Measurements from ENCODE around the gene MOGAT2.
"Not testable (repeated sequence)": the region's sequence is repeated elsewhere in the genome, so short reads cannot be mapped to it uniquely, and the experiment has no call there.

Gene MOGAT2

DNA sequence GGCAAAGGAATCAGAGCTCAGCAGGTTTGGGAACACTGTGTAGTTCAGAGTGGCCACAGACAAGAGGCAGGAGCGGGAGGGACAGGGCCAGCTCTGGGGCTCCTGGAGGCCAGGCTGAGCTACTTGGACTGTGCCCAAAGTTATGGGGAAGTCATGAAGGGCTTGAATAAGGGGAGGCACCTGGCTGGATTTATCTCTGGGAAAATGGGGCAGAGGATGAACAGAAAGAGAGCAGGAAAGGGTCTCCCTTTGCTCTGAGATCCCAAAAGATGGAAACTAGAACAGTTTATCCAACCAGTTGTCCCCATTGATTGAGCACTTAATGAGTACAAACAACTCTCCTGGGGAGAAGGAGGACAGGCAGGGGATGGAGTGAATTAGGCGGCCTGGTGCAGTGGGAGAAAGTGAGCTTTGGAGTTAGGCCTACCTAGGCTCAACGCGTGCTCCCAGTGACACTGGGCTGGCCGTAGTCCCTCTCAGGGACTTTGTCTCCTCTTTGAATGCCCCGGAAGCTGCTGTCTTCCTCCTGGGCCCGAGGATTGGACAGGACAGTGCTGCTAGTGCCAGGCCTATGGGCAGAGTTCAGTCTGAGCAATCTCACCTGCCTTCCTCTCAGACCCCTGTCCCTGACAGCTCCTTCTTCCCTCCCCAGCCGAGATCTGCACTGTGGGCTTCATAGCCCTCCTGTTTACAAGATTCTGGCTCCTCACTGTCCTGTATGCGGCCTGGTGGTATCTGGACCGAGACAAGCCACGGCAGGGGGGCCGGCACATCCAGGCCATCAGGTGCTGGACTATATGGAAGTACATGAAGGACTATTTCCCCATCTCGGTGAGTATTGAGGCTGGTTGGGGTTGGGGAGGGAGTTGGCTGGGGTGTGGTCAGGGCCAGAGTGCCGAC lies 2.0 kb downstream of the MOGAT2 start:
- no peak for DNase-seq

DNA sequence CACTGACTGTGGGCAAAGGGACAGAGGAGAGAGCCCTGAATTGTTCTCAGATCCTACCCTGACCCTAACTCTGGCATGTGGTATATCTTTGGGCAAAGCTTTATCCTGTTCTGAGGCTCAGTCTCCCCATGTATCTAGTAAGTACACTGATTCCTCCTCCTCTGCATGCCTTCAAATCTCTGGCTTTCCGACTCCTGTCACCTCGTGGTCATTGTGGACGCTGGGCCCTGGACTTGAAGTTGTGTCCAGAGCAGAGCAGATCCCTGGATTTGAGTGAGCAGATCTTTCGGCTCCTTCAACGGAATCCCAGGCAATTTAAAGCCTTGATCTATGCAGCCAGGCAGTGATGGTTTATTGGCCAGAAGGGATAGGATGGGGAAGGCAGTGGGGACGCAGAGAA lies 3.0 kb downstream of the MOGAT2 start:
- DNase-seq = no peak

DNA sequence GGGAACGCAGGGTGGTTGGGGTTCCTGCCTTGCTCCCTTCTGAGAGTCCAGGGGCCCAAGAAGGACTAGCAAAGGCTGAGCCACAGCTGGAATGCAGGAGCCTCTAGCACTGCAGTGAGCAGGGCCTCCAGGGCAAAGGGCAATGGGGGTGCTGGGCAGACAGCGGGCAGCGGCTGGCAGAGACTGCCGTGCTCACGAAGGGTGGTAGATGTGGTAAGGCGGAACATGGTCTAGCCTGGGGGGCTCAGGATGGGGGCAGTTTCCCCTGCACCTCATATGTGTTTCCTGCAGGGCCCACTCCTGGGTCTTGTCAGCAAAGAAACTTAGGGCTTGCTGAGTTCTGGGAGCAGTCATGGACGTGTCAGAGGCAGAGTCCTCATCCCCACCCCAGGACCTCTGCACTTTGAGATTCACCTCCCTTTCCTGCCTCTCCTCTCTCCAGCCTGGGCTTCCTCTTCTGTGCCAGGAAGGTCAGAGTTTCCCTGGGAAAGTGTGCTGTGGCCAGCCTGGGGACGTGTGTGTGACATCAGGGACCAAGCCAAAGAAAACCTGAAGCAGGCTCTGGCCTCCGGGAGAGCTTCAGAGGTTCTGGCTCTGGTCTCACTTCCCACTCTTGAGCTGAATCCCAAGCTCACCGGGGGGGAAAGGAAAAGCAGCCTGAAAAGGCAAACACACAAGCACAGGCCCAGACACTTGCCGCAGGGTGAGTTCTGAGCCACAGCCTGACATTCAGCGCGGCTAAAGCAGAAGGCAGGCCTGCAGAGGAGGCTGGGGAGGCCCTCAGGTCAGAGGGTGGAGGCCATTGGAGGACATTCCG lies 4.4 kb downstream of the MOGAT2 start:
- no peak for DNase-seq

DNA sequence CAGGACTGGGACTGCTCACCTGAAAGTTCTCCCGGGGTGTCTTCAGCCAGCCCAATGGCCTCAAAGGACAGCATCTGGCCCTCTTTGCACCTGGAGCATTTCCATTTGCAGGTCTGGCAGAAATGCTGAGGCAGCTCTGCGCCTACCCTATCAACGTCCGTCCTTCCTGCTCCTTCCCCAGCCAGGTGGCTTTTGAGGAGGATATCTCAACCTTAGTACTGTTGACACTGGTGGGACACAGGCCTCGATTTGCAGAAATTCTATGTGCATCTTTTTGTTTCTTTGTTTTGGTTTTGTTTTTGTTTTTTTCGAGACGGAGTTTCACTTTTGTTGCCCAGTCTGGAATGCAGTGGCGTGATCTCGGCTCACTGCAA lies 5.0 kb downstream of the MOGAT2 start:
- DNase-seq = no peak

DNA sequence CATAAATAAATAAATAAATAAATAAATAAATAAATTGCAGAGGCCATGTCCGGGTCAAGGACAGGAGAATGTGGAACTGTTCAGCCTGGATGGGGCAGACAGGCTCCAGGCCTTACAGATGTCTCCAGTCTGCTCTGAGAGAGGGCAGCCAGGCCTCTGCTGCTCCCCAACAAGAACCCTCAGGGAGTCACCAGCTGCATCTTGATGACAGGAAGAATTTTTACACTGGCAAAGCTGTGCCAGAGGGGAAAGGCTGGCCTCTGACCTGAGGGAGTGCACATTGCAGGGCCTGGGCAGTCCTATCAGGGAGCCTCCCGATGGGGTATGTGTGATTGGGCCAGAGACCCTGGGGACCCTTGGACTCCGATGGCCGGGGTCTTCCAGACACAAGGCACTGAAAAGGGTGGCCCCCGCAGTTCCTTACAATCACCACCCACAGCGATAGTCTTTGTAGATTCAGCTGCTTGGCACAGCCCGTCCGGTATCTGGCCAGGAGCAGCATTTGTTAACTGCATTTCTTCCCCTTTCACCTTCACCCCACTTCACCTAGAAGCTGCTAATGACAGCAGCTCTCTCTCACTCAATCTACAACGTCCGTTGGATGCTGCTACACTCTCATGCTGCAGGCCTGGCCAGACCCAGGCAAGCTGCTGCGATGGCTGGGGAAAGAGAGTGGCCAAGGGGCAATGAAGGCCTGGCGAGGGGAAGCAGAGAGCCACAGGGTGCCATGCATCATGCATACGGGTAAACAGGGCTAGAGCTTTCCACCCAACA lies 8.1 kb downstream of the MOGAT2 start:
- DNase-seq = no peak

DNA sequence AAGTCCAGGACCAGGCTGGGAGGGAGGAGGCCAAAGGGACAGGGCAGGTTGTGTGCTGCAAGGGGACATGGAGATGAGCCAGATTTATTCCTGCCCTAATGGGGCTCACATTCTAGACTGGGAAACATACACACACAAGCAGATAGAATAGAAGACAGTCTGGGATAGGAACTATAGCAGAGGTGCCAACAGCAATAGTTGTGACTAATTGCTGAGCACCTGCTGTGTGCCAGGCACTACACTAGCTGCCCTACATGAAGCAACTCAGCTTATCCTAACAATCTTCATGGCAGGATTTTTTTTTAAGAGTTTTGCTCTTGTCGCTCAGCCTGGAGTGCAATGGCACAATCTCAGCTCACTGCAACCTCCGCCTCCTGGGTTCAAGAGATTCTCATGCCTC lies 11.4 kb downstream of the MOGAT2 start:
- DNase-seq = no peak

DNA sequence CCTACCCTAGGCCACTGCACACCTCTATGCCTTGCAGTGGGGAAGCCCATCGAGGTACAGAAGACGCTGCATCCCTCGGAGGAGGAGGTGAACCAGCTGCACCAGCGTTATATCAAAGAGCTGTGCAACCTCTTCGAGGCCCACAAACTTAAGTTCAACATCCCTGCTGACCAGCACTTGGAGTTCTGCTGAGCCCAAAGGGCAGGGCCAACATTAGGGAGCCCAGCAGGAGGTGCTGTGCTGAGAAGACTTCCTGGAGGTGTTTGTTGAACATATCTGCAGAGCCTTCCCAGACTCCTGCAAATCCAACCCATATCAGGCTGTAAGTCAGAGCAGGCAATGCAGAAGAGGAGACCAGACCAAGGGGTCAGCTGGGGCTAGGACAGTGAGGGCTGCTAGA lies 13.5 kb downstream of the MOGAT2 start:
- DNase-seq = no peak

DNA sequence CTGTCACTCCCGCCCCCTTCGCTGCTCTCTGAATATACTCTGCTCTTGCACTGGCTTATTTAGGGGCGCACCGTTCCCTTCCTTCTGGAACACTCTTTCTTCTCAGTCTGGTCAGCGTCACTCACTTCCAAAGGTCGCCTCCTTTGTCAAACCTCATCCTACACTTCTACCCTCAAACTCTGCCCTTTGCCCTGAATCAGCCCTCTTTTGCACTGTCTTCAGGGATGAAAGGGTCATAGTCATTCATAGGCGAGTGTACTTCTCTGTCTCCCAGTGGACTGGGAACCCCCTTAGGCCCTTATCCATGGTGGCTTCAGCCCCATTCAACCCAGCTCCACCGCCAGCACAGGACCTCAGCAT lies 15.4 kb downstream of the MOGAT2 start:
- no peak for DNase-seq

DNA sequence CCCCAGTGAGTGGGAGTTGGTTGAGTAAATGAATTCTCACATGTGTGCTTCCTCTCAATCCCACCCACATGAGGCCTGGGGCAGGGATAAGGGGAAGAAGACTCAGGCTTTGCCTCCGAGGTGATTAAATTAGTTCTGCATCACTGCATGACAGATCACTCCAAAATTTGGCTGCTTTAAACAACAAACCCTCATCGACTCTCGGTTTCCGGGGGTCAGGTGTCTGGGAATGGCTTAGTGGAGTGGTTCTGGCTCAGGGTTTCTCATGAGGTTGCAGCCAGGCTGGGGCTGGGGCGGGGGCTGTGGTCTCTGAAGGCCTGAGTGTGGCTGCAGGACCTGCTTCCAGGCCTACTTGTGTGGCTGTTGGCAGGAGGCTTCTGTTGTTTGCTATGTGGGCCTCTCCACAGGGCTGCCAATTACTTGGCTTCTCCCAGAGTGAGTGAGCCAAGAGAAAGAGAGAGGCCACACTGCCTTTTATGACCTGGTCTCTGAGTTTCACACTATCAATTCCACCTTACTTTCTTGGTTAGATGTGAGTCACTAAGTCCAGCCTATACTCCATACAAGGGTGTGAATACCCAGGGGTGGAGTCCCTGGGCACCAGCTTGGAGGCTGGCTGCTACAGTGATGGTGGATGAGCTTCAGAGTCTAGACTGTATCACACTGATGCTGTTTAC lies 15.9 kb downstream of the MOGAT2 start:
- DNase-seq = no peak

DNA sequence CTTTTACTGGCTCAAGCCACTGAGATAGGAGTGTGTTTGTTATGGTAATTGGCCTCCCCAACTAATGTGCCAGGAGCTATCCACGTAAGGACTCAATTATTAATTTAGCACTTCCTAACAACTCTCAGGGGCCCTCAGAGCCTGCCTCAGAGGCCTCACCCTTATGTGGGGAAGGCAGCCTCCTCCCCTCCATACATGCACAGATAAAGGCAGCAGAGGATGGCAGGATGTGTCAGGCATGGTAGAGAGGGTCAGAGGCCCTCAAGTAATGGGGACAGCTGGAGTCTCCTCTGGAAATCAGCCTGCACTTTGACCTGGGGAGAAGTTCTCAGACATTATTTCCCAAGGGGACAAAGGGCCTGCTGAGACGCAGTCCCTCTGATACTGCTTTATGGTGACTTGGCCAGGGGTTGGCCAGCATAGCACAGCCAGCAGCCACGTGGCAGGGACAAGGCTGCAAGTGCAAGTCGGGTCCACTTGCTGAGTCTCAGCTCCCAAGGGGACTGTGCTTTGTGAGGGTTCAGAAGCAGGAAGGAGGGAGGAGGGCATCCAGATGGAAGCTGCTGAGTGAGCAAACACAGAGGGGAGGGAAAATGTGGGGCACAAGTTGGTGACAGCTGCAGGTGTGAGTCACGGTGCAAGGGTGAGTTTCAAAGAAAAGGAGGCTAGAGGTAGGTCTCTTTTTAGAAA lies 17.0 kb downstream of the MOGAT2 start:
- DNase-seq = no peak

DNA sequence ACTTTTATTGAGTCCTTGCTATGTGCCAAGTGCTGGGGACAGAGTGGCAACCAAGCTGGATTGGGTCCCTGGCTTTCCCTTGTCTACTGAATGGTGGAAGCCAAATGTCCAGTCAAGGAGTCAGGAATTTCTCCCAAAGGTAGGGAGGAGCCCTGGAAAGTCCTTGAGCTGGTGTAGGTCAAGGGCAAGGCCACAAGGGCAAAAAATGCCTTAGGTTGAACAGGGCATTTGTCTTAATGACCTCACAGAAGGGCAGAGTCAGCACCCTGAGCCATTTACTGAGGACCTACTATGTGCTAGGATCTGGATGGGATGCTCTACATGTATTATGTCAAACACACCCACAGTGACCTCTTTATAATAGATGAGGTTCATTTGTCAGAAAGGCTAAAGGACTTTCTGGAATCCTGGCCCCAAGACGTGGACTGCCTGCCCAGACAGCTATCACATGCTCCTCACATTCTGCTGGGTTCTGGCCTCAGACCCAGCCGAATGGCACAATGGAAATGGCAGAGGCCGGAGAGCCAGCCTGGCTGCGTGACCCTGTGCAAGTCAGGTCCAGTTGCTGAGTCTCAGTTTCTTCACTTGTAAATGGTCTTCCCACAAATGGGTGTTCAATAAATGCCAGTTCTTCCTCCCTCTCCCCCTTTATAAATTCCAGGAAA lies 17.7 kb downstream of the MOGAT2 start:
- no peak for DNase-seq

DNA sequence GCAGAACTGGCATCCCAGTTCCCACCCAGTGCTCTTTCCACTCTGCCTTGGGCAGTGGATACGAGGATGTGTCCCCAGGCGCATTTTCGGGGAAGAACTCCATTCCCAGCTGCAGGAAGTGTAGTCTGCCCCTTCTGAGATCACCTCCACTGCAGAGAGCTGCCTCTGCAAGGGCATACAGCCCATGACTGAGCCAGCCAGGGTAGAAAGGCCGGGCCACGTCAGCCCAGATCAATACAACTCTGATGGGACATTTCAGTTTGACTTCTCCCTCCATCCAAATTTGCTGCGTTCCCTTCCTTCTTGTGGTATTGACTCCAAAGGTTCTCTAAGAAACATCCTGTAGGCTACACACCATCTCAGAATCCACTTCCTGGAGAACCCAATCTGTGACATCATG lies 19.7 kb downstream of the MOGAT2 start:
- DNase-seq = no peak

DNA sequence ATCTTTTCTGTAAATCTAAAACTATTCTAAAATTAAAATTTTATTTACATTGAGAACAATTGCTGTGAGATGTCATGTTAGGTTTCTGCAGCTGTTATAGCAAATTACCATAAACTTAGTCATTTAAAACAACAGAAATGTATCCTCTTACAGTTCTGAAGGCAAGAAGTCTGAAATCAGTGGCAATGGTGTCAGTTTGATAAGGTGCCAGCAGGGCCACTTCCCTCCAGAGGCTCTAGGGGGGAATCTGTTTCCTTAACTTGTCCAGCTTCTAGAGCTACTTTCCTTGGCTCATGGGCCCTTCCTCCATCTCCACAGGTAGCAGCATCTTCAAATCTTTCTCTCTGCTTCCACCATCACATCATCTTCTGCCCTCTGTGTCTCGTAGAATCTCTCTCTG lies 23.0 kb downstream of the MOGAT2 start:
- no peak for DNase-seq

DNA sequence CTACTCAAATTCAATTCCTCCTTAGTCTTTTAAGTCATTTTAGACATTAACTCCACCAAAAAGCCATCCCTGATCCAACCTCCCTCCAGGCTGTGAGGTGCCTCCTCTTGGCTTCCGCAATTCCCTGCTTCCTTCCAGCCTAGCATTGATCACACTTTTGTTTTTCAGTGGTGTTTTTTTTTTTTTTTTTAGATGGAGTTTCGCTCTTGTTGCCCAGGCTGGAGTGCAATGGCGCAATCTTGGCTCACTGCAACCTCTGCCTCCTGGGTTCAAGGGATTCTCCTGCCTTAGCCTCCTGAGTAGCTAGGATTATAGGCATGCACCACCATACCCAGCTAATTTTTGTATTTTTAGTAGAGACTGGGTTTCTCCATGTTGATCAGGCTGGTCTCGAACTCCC lies 25.5 kb downstream of the MOGAT2 start:
- DNase-seq = not testable (repeated sequence)

DNA sequence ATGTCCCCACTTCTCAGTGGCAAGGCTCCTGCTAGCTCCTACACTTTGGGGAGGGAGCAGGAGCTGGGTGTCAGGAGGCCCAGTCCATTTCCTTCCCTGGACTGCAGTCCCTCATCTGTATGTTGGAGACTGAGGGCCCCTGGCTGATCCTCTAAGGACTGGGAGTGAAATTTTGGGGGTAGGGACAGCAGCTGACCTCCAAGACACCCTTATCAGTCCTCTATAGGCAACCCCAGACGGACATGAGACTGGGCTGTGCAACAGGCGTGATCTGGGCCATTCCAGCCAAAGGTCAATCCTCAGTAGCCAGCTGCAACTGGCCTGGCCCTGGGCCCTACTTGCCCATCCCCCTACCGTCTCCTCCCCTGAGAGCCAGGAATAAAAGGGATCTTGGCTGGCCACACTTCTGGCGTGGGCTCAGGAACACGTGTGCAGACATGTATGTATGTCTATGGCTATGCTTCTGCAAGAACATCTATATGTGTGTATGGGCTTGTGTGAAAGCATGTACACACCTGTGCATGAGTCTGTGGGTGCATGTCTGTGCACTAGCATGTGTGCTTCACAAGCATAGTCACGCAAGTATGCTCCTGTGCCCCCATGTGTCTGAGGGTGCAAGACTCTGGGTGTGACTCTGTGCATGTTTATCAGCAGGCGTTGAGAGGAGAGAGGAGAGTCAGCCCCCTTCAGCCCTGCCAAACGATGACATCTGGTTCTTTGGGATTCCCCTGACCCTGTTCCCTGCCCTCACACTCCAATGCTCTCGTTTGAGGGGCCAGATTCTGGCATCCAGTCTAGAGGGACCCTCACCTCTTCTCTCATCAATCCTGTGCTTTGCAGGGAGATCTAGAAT lies 26.3 kb downstream of the MOGAT2 start:
- no peak for DNase-seq

DNA sequence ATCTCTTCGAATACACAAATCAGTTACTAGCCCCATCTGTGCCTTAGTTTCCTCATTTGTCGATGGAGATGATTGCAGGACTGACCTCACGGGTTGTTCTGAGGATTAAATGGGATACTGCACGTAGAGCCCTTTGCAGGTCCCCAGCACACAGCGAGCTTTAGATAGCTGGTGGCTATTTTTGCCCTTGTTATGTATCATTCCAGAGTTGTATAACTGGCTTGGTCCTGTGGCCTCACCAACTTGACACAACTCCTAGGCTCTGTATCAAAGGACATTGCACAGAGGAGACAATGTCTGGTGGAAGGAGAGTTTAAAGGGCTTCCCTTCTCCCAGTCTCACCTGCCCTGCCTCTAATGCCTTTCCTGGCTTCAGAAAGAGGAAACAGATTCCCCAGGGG lies 28.2 kb downstream of the MOGAT2 start:
- no peak for DNase-seq

DNA sequence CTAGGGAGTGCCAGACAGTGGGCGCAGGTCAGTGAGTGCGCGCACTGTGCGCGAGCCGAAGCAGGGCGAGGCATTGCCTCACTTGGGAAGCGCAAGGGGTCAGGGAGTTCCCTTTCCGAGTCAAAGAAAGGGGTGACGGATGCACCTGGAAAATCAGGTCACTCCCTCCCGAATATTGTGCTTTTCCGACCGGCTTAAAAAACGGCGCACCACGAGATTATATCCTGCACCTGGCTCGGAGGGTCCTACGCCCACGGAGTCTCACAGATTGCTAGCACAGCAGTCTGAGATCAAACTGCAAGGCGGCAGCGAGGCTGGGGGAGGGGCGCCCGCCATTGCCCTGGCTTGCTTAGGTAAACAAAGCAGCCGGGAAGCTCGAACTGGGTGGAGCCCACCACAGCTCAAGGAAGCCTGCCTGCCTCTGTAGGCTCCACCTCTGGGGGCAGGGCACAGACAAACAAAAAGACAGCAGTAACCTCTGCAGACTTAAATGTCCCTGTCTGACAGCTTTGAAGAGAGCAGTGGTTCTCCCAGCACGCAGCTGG lies 31.2 kb downstream of the MOGAT2 start:
- not testable (repeated sequence) for DNase-seq

DNA sequence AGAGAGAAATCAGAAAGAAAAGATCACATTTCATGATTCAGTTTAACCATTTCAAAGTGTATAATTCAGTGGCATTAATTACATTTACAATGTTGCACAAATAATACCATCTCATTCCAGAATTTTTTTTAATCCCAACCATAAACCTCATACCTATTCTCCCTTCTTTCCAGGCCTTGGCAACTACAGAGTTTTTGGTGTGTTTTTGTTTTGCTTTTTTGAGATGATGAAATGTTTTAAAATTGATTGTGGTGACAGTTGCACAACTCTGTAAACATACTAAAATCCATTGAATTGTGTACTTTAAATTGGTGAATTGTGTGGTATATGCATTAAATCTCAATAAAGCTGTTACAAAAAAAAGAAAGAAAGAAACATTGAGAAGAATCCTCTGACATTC lies 37.3 kb downstream of the MOGAT2 start:
- DNase-seq = not testable (repeated sequence)

DNA sequence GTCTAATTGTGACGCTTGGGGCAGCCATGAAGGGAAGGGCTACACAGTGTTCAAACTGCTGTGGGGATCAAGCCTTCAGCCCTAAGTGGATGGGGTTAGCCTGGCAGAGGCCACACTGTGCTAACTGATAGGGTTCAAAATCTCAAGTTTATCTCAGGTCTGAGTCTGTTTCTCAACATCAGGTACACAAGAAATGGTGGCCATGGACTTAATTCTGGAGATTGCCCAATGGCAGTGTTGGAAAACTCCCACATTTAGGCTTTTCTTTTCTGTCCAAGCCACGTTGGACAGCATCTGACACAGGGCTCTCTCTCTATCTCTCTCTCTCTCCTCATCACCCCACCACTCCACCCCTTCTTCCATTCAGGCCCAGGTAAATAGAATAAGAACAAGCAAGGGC lies 40.0 kb downstream of the MOGAT2 start:
- no peak for DNase-seq

DNA sequence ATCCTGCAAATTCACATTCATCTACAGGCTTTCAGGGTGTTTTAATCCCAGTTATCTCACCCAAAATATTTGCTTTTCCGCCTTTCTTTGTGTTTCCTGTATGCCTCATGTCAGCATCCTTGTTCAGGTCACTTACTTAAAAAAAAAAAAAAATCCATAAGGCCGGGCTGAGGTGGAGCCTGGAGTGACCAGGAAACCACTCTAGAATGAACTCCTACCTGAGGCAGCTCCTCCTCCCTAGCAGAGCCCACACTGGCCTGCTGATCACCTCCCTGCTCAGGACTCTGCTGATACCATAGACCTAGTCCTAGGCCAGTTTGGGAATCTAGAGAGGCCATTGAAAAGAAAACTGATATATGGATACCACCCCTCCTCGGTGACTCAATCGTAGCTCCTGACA lies 42.2 kb downstream of the MOGAT2 start:
- DNase-seq = no peak

Measured in stimulated activated CD4-positive, alpha-beta T cell treated with anti-CD3 and anti-CD28 coated beads, Interleukin-12 subunit alpha, Interleukin-12 subunit beta, amount 100 ng/mL, for 4 hours (primary cell).